ENCODE results near the gene LRRIQ1.

The LRRIQ1 gene

DNA sequence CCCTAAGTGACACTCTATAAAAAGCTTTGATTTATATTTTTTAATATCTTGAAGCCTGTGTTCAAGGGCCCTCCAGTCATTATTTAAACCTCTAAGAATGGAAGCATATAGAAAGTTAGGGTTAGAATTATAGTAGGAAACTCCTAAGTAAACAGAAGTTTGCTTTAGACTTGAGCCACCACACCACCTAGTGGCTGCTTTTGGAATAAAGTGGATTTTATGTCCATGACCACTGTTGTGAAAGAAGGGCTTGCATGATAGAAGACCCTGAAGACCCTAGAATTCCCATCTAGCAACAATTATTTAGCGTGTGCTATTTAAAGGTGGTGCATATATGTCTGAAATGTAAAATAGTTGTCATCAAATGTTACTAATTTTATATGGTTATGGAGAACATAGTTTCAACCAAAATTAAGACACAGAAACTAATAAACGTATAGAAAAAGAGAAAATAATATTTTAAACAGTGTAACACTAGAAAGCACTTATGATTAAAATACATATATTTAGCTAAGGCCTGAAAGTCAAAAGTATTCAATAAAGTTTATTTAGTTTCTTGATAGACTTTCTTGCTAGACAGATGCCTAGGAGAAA is 21.3 kb downstream of the LRRIQ1 start:
- no peak for DNase-seq (ENCODE audit: low read depth)

- DNase-seq (ENCODE audit: low read depth): no peak
Measured at GRCh38 chr12:85058339-85058738, 22.2 kb downstream of the LRRIQ1 start.

GRCh38 chr12:85059594-85059993 is 23.4 kb downstream of the LRRIQ1 start:
- DNase-seq (ENCODE audit: low read depth): no peak

GRCh38 chr12:85060916-85061315 is 24.8 kb downstream of the LRRIQ1 start:
- no peak for DNase-seq (ENCODE audit: low read depth)

DNA sequence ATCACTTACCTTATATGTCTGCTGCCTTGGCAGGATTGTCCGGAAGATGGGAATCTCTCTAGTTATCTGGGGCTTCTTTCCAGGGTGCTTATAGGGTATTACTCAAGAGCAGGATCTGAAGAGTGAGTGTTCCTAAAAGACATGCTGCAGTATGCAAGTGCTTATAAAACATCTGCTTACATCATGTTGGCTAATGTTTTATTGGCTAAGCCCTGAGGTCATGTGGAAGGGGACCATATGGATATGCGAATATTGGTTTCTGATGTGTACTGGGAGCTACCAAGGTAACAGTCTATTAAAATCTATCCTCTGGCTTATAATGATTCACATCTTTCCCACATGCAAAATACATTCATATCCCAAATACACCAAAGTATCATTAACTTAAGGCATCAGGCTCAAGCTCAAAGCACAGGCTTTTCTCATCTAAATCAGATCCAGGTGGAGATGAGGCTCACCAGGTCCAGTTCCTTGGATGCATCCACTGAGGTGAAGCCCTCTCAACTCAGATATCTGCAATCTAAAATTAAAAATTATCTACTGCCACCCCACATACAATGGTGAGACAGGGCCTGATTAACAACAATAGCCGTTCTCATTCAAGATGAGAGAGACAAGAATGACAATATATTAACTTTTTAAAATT is 29.8 kb downstream of the LRRIQ1 start:
- DNase-seq (ENCODE audit: low read depth): no peak

- DNase-seq (ENCODE audit: low read depth): no peak
Measured at GRCh38 chr12:85072826-85073225, 36.7 kb downstream of the LRRIQ1 start.

GRCh38 chr12:85076688-85077430 is 40.7 kb downstream of the LRRIQ1 start:
- DNase-seq (ENCODE audit: low read depth): no peak

DNA sequence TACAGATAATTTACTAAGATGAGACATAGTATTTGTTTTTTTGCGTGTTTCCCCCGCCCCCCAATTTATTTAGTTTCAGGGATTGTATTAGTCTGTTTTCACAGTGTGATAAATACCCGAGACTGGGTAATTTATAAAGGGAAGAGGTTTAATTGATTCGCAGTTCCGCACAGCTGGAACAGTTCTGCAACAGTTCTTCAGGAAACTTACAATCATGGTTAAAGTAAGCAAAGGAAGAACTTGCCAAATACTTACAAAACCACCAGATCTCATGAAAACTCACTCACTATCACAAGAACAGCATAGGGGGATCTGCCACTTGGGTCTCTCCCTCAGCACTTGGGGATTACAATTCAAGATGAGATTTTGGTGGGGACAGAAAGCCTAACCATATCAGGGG is 48.9 kb downstream of the LRRIQ1 start:
- DNase-seq (ENCODE audit: low read depth): no peak

GRCh38 chr12:85089792-85090191 is 53.6 kb downstream of the LRRIQ1 start:
- DNase-seq (ENCODE audit: low read depth): no peak

DNA sequence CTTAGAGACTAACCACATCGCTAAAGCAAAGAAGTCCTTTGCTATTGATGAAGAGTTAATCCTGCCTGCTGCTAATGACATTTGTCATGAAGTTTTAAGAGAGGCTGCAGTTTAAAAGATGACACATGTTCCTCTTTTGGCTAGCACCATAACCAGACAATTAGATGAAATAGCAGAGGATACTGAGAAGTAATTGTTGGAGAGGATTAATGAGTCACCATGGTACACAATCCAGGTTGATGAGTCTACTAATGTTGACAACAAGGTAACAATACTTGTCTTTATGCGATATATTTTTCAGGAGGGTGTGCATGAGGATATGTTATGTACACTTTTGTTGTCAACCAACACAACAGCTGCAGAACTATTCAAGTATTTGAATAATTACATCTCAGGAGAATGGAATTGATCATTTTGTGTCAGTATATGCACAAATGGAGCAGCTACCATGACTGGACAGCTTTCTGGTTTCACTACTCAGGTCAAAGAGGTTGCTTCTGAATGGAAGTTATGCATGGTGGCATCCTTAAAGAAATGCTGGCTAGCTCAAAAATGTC is 56.7 kb downstream of the LRRIQ1 start:
- no peak for DNase-seq (ENCODE audit: low read depth)

- no peak for DNase-seq (ENCODE audit: low read depth)
Measured at GRCh38 chr12:85095501-85095900, 59.4 kb downstream of the LRRIQ1 start.

GRCh38 chr12:85130646-85131045 is 94.5 kb downstream of the LRRIQ1 start:
- DNase-seq (ENCODE audit: low read depth): no peak

GRCh38 chr12:85138833-85139232 is 102.7 kb downstream of the LRRIQ1 start:
- DNase-seq (ENCODE audit: low read depth): no peak

- DNase-seq (ENCODE audit: low read depth): no peak
Measured at GRCh38 chr12:85147331-85147730, 111.2 kb downstream of the LRRIQ1 start.

DNA sequence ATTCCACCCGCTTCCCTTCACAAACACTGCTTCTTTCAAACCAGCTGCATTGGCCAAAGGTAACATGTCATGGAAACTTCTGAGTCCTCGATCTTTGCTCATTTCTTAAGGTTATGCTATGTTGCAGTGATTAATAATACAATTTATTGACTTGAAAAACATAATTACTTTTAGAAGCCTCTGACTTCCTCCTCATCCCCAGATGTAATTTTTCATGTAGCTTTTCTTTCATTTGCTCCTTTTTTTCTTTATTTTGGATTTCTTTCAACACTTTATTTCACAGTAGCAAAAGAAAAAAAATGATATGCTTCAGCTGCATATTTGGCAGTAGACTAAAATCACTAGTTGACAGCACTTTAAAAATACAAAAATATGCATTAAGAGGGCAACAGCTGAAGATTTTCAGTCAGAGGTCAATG is 116.2 kb downstream of the LRRIQ1 start:
- no peak for DNase-seq (ENCODE audit: low read depth)

DNA sequence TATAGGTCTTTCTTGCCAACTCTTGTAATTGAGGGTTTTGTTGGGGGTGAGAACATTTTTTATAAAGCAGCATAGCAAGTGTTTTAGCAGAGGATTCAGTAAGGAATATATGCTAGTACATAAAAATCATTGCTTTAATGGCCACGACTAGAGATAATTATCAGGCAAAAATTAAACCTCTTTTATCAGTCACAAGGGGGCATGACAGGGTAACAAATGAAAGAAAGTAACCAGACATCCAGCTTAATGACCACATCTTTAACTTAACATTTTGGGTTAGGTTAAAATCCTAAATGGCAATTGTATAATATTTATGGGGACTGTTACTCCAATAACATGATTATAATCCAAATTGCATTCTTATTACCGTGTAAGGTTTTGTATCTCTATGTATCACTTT is 119.6 kb downstream of the LRRIQ1 start:
- DNase-seq (ENCODE audit: low read depth): no peak

DNA sequence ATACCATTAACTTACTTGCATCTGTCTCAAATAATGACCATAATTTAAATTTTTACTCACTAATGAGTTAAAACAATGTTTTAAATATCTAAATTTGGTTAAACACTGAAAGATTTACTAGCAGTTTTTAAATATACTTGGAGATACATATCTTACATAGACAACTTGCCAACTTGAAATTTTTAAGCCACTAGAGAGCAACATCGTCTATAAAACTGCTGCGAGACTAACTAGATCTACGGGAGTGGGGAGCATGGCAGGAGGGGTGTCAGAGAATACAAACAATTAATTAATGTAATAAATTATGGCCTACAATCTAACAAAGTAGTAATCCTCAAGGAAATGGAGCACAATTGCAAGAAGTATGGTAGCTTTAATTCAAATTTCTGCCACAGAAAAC is 120.4 kb downstream of the LRRIQ1 start:
- DNase-seq (ENCODE audit: low read depth): no peak

DNA sequence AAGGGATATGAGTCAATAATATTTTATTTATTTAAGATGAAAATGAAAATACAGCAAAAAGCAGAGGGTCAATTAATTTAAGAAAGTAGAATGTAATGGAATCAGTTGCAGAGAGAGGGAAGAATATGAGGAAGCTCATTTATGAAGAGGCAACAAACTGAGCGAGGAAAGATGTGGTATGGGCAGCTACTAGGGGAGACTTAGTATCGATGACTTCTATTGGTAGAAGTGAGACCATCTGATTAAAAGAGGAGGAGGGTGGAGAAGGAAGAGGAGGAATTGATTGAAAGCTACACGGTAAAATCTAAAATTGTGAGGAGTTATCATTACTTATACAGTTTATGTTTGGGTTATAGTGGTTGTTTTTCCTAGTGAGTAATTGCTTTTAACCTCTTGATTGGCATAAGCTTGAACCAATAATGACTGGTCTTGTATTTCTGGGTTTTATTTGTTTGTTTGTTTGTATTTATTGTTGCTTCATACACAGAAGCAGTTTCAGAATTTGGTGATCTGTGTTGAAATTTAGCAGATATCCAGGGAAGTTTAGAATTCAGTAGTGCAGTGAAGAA is 121.0 kb downstream of the LRRIQ1 start:
- no peak for DNase-seq (ENCODE audit: low read depth)

- no peak for DNase-seq (ENCODE audit: low read depth)
Measured at GRCh38 chr12:85163752-85164321, 127.7 kb downstream of the LRRIQ1 start.

DNA sequence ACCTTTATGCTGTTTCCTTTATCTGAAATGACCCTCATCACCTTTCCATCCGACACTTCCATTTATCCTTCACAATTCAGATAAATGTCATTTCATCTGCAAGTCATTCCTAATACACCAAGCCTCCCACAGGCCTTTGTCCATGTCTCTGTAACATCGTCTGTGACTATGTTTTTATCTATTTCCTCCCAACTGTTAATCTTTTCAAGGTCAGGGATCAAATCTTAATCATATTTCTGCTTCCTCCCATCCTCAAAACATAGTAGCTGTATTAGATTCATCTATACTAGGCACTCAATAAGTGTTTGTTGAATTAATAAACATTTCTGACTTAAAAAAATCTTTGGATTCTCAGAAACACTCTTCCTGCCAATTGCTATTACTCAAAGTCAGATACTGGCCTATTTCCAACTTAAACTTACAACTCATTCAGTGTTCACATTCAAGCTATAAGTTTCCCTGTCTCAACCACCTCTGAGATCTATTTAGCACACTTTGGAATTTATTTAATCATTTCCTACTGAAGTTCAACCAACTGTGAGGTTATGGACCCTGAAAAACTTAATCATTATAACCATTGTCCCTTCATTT is 143.6 kb downstream of the LRRIQ1 start:
- DNase-seq (ENCODE audit: low read depth): no peak

DNA sequence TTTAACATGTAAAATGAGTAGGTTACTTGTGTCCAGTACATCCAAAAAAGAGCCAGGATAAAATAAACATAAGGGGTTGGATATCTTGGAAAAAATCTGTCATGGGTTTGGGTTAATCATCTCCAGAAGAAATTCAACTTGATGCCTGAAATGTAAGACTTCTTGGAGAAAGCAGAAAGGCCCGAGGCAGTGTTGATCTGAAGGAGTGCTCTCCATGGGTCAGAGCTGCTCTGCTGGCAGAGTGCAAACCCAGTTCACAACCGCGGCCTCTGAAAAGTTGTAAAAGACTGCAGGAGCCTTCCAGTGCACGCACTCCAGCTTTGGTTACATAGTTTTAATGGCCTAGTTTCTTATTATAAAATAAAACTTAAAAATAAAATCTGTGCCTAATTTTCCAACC is 146.5 kb downstream of the LRRIQ1 start:
- no peak for DNase-seq (ENCODE audit: low read depth)

GRCh38 chr12:85183855-85184254 is 147.7 kb downstream of the LRRIQ1 start:
- DNase-seq (ENCODE audit: low read depth): no peak

Measured in stimulated activated CD4-positive, alpha-beta T cell treated with anti-CD3 and anti-CD28 coated beads, Interleukin-2, amount 100 ng/mL, for 4 hours (primary cell).